Nephron (organoid): ENCODE data around the gene TRIM65.

Experiments
- H3K27ac Mint-ChIP-seq, 3 experiments: 2 replicates each; pipeline ENCODE4 v1.8.0; 2020; ENCODE audit warnings: mixed read lengths in 3 of 3, mild to moderate bottlenecking in 2 of 3, moderate library complexity in 1 of 3
- H3K27me3 Mint-ChIP-seq: 2 replicates; pipeline ENCODE4 v1.8.0; 2021; ENCODE audit warnings: low read depth, mild to moderate bottlenecking, moderate library complexity, mixed read lengths
- H3K36me3 Mint-ChIP-seq: 2 replicates; pipeline ENCODE4 v1.8.0; 2020; ENCODE audit warnings: low read depth, mixed read lengths
- H3K4me1 Mint-ChIP-seq: 2 replicates; pipeline ENCODE4 v1.8.0; 2020; ENCODE audit warnings: mixed read lengths
- H3K4me3 Mint-ChIP-seq, 3 experiments: 2 replicates each; pipeline ENCODE4 v1.8.0; 2020; ENCODE audit warnings: mild to moderate bottlenecking in 3 of 3, mixed read lengths in 3 of 3, moderate library complexity in 2 of 3
- H3K9me3 Mint-ChIP-seq: 2 replicates; pipeline ENCODE4 v1.8.0; 2020; ENCODE audit warnings: mixed read lengths
- CTCF ChIP-seq, 3 experiments: fragments of 200-600 bp; sonication (generic); IDR thresholded peaks; one replicate each; pipeline ENCODE4 v1.5.0; 2021; ENCODE audit warnings: antibody characterized with exemption in 3 of 3; ENCODE audit not compliant: unreplicated experiment in 3 of 3

Gene TRIM65

DNA sequence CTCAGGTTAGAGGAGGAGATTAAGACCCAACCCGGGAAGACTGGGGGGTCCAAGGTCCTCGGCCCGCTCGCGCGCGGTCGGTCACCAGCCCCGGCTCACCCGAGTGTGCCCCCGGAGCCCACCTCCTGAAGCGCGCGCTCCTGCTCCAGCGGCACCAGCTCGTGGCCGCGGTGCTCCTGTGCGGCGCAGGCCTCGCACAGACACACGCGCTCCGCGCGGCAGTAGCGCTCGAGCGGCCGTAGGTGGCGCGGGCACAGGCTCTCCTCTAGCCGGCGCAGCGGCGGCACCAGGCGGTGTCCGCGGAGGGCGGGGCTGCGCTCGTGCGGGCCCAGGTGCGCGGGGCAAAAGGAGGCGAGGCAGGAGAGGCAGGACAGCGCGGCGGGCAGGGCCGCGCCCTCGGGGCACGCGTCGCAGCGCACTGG, 19.0 kb downstream of the TRIM65 start:
- peak; percentile 47 to 58 (median 55) for TF ChIP-seq CTCF (IDR thresholded peaks at IDR 0.05; ENCODE audit: unreplicated experiment in 3 of 3)
- Mint-ChIP-seq H3K9me3 (no peaks in the 10 kb centered on the region), H3K36me3 (no peaks in the 10 kb centered on the region), H3K27ac (peak overlapping the region; percentile 36 to 89 (median 84)), H3K4me1 (peaks cover 16% of the 10 kb centered on the region), H3K27me3 (peaks cover 45% of the 10 kb centered on the region), H3K4me3 (peak overlapping the region; percentile 76 to 92 (median 83))

DNA sequence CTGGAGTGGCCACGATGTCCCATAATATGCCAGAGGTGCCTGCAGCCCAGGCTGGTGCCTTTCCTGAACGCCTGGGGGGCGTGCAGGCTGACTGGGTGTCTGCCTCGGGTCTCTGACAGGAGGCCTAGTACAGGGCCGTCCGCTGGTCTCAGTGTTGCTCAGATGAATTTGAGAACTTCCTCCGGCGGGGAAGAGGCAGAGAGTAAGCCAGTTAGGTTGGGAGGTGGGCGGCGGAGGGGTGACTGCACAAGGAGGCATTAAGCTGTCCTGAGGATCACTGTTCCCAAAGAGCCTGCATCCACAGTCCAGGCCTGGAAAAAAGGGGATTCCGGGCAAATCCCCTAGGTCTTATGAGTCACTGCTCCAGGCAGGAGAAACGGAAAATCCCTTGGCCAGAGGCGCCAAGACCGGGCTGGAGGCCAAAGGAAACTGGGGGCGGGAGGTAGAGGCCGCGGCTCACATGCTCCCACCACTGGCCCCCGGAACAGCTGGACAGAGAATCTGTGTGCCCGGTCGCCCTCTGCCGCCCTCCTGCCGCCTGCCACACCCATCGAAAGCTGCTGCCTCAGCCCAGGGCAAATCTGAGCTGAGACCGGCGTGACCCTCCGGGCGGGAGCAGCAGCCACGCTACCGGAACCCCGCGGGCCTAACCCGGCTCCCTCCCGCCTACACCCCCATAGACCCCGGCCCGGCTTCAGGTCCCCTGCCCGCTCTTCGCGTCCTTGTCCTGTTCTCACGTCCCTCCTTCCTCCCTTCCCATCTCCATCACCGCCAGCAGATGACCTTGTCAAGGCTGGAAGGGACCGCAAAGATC, 19.6 kb downstream of the TRIM65 start:
- no peak for TF ChIP-seq CTCF (IDR thresholded peaks at IDR 0.05; ENCODE audit: unreplicated experiment in 3 of 3)
- peaks cover 22% of the 10 kb centered on the region for H3K4me1 Mint-ChIP-seq
- H3K4me3 Mint-ChIP-seq: peak overlapping the region; percentile 76 to 92 (median 83)
- no peaks in the 10 kb centered on the region for H3K36me3 Mint-ChIP-seq
- H3K9me3 Mint-ChIP-seq: no peaks in the 10 kb centered on the region
- H3K27me3 Mint-ChIP-seq: peaks cover 45% of the 10 kb centered on the region
- H3K27ac Mint-ChIP-seq: peak overlapping the region; percentile 36 to 89 (median 84)

GRCh38 chr17:75876190-75876937, 20.4 kb downstream of the TRIM65 start:
- Mint-ChIP-seq H3K4me1 (peaks cover 22% of the 10 kb centered on the region), H3K36me3 (no peaks in the 10 kb centered on the region), H3K27ac (peak overlapping the region in 2 of 3 experiments; percentile 84 to 89), H3K9me3 (no peaks in the 10 kb centered on the region), H3K27me3 (peaks cover 41% of the 10 kb centered on the region), H3K4me3 (peak overlapping the region; percentile 76 to 92 (median 83))
- TF ChIP-seq CTCF (IDR thresholded peaks at IDR 0.05; ENCODE audit: unreplicated experiment in 3 of 3): no peak

- TF ChIP-seq CTCF (IDR thresholded peaks at IDR 0.05; ENCODE audit: unreplicated experiment in 3 of 3): no peak
- H3K36me3 Mint-ChIP-seq: no peaks in the 10 kb centered on the region
- H3K4me3 Mint-ChIP-seq: no peak overlapping the region
- no peaks in the 10 kb centered on the region for H3K9me3 Mint-ChIP-seq
- peaks cover 23% of the 10 kb centered on the region for H3K4me1 Mint-ChIP-seq
- H3K27ac Mint-ChIP-seq: no peak overlapping the region
- H3K27me3 Mint-ChIP-seq: peaks cover 37% of the 10 kb centered on the region
Measured at GRCh38 chr17:75875940-75876189, 20.9 kb downstream of the TRIM65 start.

GRCh38 chr17:75875182-75875939, 21.4 kb downstream of the TRIM65 start:
- Mint-ChIP-seq H3K4me3 (no peak overlapping the region), H3K27ac (no peak overlapping the region), H3K9me3 (no peaks in the 10 kb centered on the region), H3K4me1 (peaks cover 28% of the 10 kb centered on the region), H3K27me3 (peaks cover 32% of the 10 kb centered on the region), H3K36me3 (no peaks in the 10 kb centered on the region)
- TF ChIP-seq CTCF (IDR thresholded peaks at IDR 0.05; ENCODE audit: unreplicated experiment in 3 of 3): no peak
